Hepatocyte (in vitro differentiated cells): ENCODE results near the gene KDM4B. TPM values are rescaled to one million over a fixed set of nuclear protein-coding genes. Genes with fewer than 3 reads are reported as not detected.

Source experiments
- DNase-seq: peaks from one replicate; pipeline ENCODE4 v3.0.0-alpha.2; 2016; ENCODE audit warnings: low spot score
- H2AFZ ChIP-seq: fragments of 200-600 bp; sonication (generic); 2 replicates; pipeline ENCODE4 v1.6.0; 2016; ENCODE audit warnings: antibody characterized with exemption, mild to moderate bottlenecking
- H3K27ac ChIP-seq: fragments of 200-600 bp; sonication (generic); 2 replicates; pipeline ENCODE4 v1.5.1; 2016; ENCODE audit warnings: mild to moderate bottlenecking
- H3K27me3 ChIP-seq: fragments of 200-600 bp; sonication (generic); 2 replicates; pipeline ENCODE4 v1.6.1; 2016
- H3K36me3 ChIP-seq: fragments of 200-600 bp; sonication (generic); replicated peaks from 2 replicates; pipeline ENCODE4 v1.5.1; 2016; ENCODE audit warnings: low read depth; ENCODE audit not compliant: insufficient read depth
- H3K4me1 ChIP-seq: fragments of 200-600 bp; sonication (generic); 2 replicates; pipeline ENCODE4 v1.5.1; 2016; ENCODE audit warnings: mild to moderate bottlenecking, moderate library complexity; ENCODE audit not compliant: insufficient read depth
- H3K4me2 ChIP-seq: fragments of 200-600 bp; sonication (generic); 2 replicates; pipeline ENCODE4 v1.6.0; 2016
- H3K4me3 ChIP-seq: fragments of 200-600 bp; sonication (generic); 2 replicates; pipeline ENCODE4 v1.5.1; 2016; ENCODE audit warnings: mild to moderate bottlenecking
- H3K79me2 ChIP-seq: fragments of 200-600 bp; sonication (generic); 2 replicates; pipeline ENCODE4 v1.6.0; 2017; ENCODE audit warnings: mild to moderate bottlenecking
- H3K9me2 ChIP-seq: fragments of 200-600 bp; sonication (generic); replicated peaks from 2 replicates; pipeline ENCODE4 v1.6.0; 2017; ENCODE audit warnings: mild to moderate bottlenecking; ENCODE audit not compliant: insufficient read depth
- H3K9me3 ChIP-seq: fragments of 200-600 bp; sonication (generic); 2 replicates; pipeline ENCODE4 v1.5.1; 2016; ENCODE audit warnings: low read depth, mild to moderate bottlenecking
- H4K20me1 ChIP-seq: fragments of 200-600 bp; sonication (generic); 2 replicates; pipeline ENCODE4 v1.6.0; 2016; ENCODE audit warnings: mild to moderate bottlenecking; ENCODE audit not compliant: insufficient read depth, poor library complexity, severe bottlenecking
- CTCF ChIP-seq: fragments of 200-600 bp; sonication (generic); IDR thresholded peaks from 2 replicates; pipeline ENCODE4 v1.5.1; 2016; ENCODE audit warnings: antibody characterized with exemption, mild to moderate bottlenecking; ENCODE audit not compliant: poor library complexity
- EZH2 ChIP-seq: fragments of 200-600 bp; sonication (generic); IDR thresholded peaks from 2 replicates; pipeline ENCODE4 v1.6.1; 2016; ENCODE audit warnings: antibody characterized with exemption, mild to moderate bottlenecking, borderline replicate concordance
- EZH2phosphoT487 ChIP-seq: fragments of 200-600 bp; sonication (generic); IDR thresholded peaks from one replicate; pipeline ENCODE4 v1.6.1; 2018; ENCODE audit warnings: antibody characterized with exemption, mild to moderate bottlenecking, low read depth, moderate library complexity; ENCODE audit not compliant: unreplicated experiment, severe bottlenecking
- WGBS: methylation state at CpG from one replicate; pipeline ENCODE4 v1.1.6; 2016; ENCODE audit warnings: low lambda C conversion rate; ENCODE audit errors: missing lambda C conversion rate; 5-methylcytosine and 5-hydroxymethylcytosine counted together
- polyA plus RNA-seq: library from polyadenylated mRNA; unstranded; fragments of >200 nt; fragmentation: Nextera tagmentation; extraction: Ambion mirVana; gene quantifications from 2 replicates; pipeline ENCODE4 v1.2.1, GENCODE V29; 2016
- total RNA-seq: library from RNA; depleted of rRNA; stranded (reverse); fragments of >200 nt; gene quantifications from 2 replicates; pipeline ENCODE4 v1.2.3, GENCODE V29; 2014

KDM4B gene
- total and polyA plus RNA-seq, 2 experiments from 2014 or later: 22.2 to 29.6 TPM

- H2AFZ ChIP-seq: no peak overlapping the region
- H3K9me2 ChIP-seq: no peaks in the 10 kb centered on the region
- H3K27ac ChIP-seq: peak overlapping the region; percentile 95
- no peaks in the 10 kb centered on the region for H3K79me2 ChIP-seq
- TF ChIP-seq EZH2 (no peak), CTCF (no peak), EZH2phosphoT487 (no peak)
- no peak overlapping the region for H3K4me3 ChIP-seq
- DNase-seq: peak; percentile 87
- WGBS: 35% methylated on average over 22 of the region's 22 CpGs
- H3K4me1 ChIP-seq: peaks cover 21% of the 10 kb centered on the region
- H3K36me3 ChIP-seq: no peaks in the 10 kb centered on the region
- H4K20me1 ChIP-seq: no peaks in the 10 kb centered on the region
- H3K27me3 ChIP-seq: no peaks in the 10 kb centered on the region
- no peaks in the 10 kb centered on the region for H3K9me3 ChIP-seq
- H3K4me2 ChIP-seq: peak overlapping the region; percentile 58
Observed at GRCh38 chr19:5091018-5091683, 122.2 kb downstream of the KDM4B start.

GRCh38 chr19:5091684-5092480 lies 123.0 kb downstream of the KDM4B start:
- H3K79me2 ChIP-seq: no peaks in the 10 kb centered on the region
- peaks cover 21% of the 10 kb centered on the region for H3K4me1 ChIP-seq
- no peak overlapping the region for H3K4me3 ChIP-seq
- H3K4me2 ChIP-seq: peak overlapping the region; percentile 58
- TF ChIP-seq EZH2 (no peak), EZH2phosphoT487 (no peak), CTCF (no peak)
- H3K9me3 ChIP-seq: no peaks in the 10 kb centered on the region
- 63% methylated on average over 24 of the region's 28 CpGs for WGBS
- no peak overlapping the region for H2AFZ ChIP-seq
- H3K27ac ChIP-seq: peak overlapping the region; percentile 95
- no peaks in the 10 kb centered on the region for H3K27me3 ChIP-seq
- H4K20me1 ChIP-seq: no peaks in the 10 kb centered on the region
- DNase-seq: peak; percentile 47
- no peaks in the 10 kb centered on the region for H3K36me3 ChIP-seq
- no peaks in the 10 kb centered on the region for H3K9me2 ChIP-seq

GRCh38 chr19:5092481-5092843 lies 123.5 kb downstream of the KDM4B start:
- 93% methylated on average over 13 of the region's 14 CpGs for WGBS
- Histone ChIP-seq H3K9me2 (no peaks in the 10 kb centered on the region), H3K27ac (peak overlapping the region; percentile 95), H3K36me3 (no peaks in the 10 kb centered on the region), H2AFZ (no peak overlapping the region), H4K20me1 (no peaks in the 10 kb centered on the region), H3K9me3 (no peaks in the 10 kb centered on the region), H3K4me1 (peaks cover 21% of the 10 kb centered on the region), H3K79me2 (no peaks in the 10 kb centered on the region), H3K4me2 (no peak overlapping the region), H3K27me3 (no peaks in the 10 kb centered on the region), H3K4me3 (no peak overlapping the region)
- no peak for TF ChIP-seq EZH2
- no peak for TF ChIP-seq EZH2phosphoT487
- TF ChIP-seq CTCF: no peak
- DNase-seq: no peak
